Jurkat, Clone E6-1 (cell line): ENCODE data around the gene SERPINE2.

Source experiments
- DNase-seq: peaks from one replicate; pipeline ENCODE4 v3.0.0-alpha.2; 2011; ENCODE audit warnings: low read depth, low spot score
- H3K4me3 ChIP-seq: 2 replicates; pipeline ENCODE4 v1.5.1; 2011; ENCODE audit warnings: mild to moderate bottlenecking, low read length, control low read depth, moderate library complexity

Gene SERPINE2

GRCh38 chr2:223991611-223992010 is 47.5 kb downstream of the SERPINE2 start:
- DNase-seq = no peak
- H3K4me3 ChIP-seq = no peak overlapping the region

- no peak overlapping the region for H3K4me3 ChIP-seq
- no peak for DNase-seq
Observed at GRCh38 chr2:223989856-223990232, 49.2 kb downstream of the SERPINE2 start.

GRCh38 chr2:223989206-223989855 is 49.8 kb downstream of the SERPINE2 start:
- DNase-seq = no peak

GRCh38 chr2:223981241-223981640 is 57.8 kb downstream of the SERPINE2 start:
- H3K4me3 ChIP-seq = no peak overlapping the region
- no peak for DNase-seq

More at GRCh38 chr2:223989206-223989855, 49.8 kb downstream of the SERPINE2 start:
- no peak overlapping the region for H3K4me3 ChIP-seq

GRCh38 chr2:223980803-223981202 is 58.3 kb downstream of the SERPINE2 start:
- no peak for DNase-seq
- H3K4me3 ChIP-seq = no peak overlapping the region

- DNase-seq = no peak
Observed at GRCh38 chr2:223980397-223980735, 58.7 kb downstream of the SERPINE2 start.

GRCh38 chr2:223979730-223980396 is 59.2 kb downstream of the SERPINE2 start:
- peak; percentile 60 for DNase-seq
- no peak overlapping the region for H3K4me3 ChIP-seq

More at GRCh38 chr2:223980397-223980735, 58.7 kb downstream of the SERPINE2 start:
- no peak overlapping the region for H3K4me3 ChIP-seq

- DNase-seq = no peak
- no peak overlapping the region for H3K4me3 ChIP-seq
Observed at GRCh38 chr2:223978451-223978850, 60.6 kb downstream of the SERPINE2 start.

GRCh38 chr2:223976635-223977226 is 62.4 kb downstream of the SERPINE2 start:
- no peak for DNase-seq
- no peak overlapping the region for H3K4me3 ChIP-seq

GRCh38 chr2:223973606-223974005 is 65.5 kb downstream of the SERPINE2 start:
- no peak overlapping the region for H3K4me3 ChIP-seq
- DNase-seq = no peak

GRCh38 chr2:223972656-223973102 is 66.4 kb downstream of the SERPINE2 start:
- H3K4me3 ChIP-seq = no peak overlapping the region
- no peak for DNase-seq

GRCh38 chr2:223971731-223972130 is 67.4 kb downstream of the SERPINE2 start:
- H3K4me3 ChIP-seq = no peak overlapping the region
- DNase-seq = no peak

GRCh38 chr2:223970343-223971128 is 68.5 kb downstream of the SERPINE2 start:
- peak; percentile 62 for DNase-seq
- H3K4me3 ChIP-seq = no peak overlapping the region

- DNase-seq = no peak
Observed at GRCh38 chr2:223969856-223970255, 69.2 kb downstream of the SERPINE2 start.

GRCh38 chr2:223969315-223969714 is 69.8 kb downstream of the SERPINE2 start:
- no peak for DNase-seq
- H3K4me3 ChIP-seq = no peak overlapping the region

More at GRCh38 chr2:223969856-223970255, 69.2 kb downstream of the SERPINE2 start:
- H3K4me3 ChIP-seq = no peak overlapping the region

- no peak for DNase-seq
- H3K4me3 ChIP-seq = no peak overlapping the region
Observed at GRCh38 chr2:223967981-223968380, 71.1 kb downstream of the SERPINE2 start.

GRCh38 chr2:223959688-223960087 is 79.4 kb downstream of the SERPINE2 start:
- DNase-seq = no peak
- H3K4me3 ChIP-seq = no peak overlapping the region

- DNase-seq = peak; percentile 92
- H3K4me3 ChIP-seq = peak within 1 kb of the TSS; percentile 87
Observed at GRCh38 chr2:223957092-223957851, 81.8 kb downstream of the SERPINE2 start, which contains the start of gene MRPL44. TSS of gene MRPL44 (plus strand) at chr2:223957463. CDS start at chr2:223957473, 10 bp downstream.

- no peak for DNase-seq
- H3K4me3 ChIP-seq = no peak overlapping the region
Observed at GRCh38 chr2:223956300-223956699, 82.8 kb downstream of the SERPINE2 start.
